GM23248 (cell line): ENCODE results near the gene KLRC4.

Experiments used
- EZH2 ChIP-seq: fragments of 200-600 bp; sonication (generic); IDR thresholded peaks from 2 replicates; pipeline ENCODE4 v1.6.1; 2018; ENCODE audit warnings: antibody characterized with exemption, mild to moderate bottlenecking; ENCODE audit not compliant: insufficient read depth, poor library complexity, severe bottlenecking
- EZH2phosphoT487 ChIP-seq: fragments of 200-600 bp; sonication (generic); IDR thresholded peaks from 2 replicates; pipeline ENCODE4 v1.6.1; 2018; ENCODE audit warnings: antibody characterized with exemption, moderate library complexity, mild to moderate bottlenecking, low read depth; ENCODE audit not compliant: insufficient read depth

- no peak for TF ChIP-seq EZH2
- no peak for TF ChIP-seq EZH2phosphoT487
Observed at GRCh38 chr12:10363658-10363913, 46.0 kb downstream of the KLRC4 start.
